GM21381 (cell line): ENCODE data around the gene SNTG2.

ENCODE experiments used
- ATAC-seq: cut with Tn5 transposase; IDR thresholded peaks from one replicate; pipeline ENCODE4 v1.9.1; 2021; ENCODE audit warnings: mild to moderate bottlenecking, moderate library complexity; ENCODE audit not compliant: unreplicated experiment

Gene SNTG2

GRCh38 chr2:926259-926793, 24.3 kb upstream of the SNTG2 start:
- no peak for ATAC-seq

DNA sequence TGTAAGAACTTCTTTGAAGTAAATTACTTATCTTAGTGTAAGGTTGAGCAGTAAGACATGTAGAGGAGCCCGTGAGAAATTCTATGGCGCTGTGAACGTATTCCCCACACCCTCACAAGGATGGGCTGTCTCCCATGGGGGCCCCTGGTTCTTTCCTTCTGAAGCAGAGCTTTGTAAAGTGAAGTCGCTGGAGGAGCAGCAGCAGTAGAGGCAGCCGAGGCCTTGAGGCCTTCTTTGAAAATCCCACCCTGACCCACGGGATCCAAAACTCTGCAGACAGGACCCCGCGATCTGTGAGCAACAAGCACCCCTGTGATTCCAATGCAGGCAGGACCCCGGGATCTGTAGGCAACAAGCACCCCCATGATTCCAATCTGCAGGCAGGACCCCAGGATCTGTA, 23.8 kb upstream of the SNTG2 start:
- ATAC-seq = no peak

- ATAC-seq = no peak
Observed at GRCh38 chr2:929011-929735, 21.5 kb upstream of the SNTG2 start.

DNA sequence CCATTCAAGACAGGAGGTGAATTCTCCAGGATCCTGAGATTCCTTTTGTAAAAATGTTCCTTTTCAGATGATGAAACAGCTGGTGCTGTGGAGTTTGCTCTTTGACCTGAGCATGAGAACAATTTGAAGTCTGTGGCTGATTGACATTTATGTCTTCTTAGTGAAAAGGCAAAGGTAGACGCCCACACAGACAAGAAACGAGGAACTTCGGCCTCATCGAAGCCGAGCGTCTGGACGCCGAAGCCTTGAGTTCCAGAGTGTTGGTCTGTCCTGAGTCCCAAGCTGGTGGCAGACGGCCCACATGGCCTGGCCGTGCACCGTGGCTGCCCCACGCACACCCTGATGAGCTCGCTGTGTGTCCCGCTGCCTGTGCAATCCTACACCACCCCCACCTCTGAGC, 20.7 kb upstream of the SNTG2 start:
- ATAC-seq = no peak

DNA sequence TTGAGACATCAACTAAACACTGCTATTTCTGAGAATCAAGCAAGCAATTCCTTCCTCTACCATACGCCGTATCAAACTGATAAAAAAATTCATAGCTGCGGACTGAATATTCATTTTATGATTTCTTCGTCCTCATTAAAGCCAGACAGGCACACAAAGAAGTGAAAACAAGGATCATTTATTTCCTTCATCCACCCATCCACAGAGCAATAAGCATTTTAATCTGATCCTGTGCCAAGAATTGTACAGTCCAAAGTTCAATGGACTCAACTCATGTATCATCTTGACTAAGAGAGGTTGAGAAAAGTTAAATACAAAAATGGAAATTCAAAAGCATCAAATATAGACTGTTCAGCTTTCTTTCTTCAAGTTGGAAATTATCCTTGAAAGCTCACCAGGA, 19.7 kb upstream of the SNTG2 start:
- ATAC-seq = no peak

- ATAC-seq = no peak
Observed at GRCh38 chr2:932320-933115, 18.1 kb upstream of the SNTG2 start.

DNA sequence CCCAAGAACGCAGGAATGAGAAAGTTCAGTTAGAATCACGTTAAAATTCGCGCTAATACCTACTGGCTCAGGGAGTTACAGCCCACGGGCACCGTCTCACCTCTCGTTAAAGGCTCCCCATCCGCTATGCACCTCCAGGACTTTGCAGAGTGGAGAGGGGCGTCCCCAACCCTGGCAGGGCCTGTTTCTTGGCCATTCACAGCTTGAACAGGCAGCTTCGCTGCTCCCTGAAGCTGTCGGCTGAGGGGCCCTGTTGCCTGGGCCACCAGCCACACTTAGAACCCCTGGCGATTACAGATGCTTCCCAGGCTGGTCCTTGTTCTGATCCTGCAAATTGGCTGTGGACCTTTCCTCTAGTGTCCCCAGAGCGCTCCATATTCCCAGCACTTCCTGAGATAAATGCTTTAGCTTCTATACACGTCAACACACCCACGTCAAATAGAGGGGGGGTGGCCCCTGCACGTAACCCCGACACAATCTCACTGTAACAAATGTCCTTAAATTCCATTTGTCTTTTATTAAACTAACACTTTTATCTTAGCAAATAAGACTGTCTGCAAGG, 16.8 kb upstream of the SNTG2 start:
- no peak for ATAC-seq

GRCh38 chr2:937530-937929, 13.1 kb upstream of the SNTG2 start:
- ATAC-seq = no peak

DNA sequence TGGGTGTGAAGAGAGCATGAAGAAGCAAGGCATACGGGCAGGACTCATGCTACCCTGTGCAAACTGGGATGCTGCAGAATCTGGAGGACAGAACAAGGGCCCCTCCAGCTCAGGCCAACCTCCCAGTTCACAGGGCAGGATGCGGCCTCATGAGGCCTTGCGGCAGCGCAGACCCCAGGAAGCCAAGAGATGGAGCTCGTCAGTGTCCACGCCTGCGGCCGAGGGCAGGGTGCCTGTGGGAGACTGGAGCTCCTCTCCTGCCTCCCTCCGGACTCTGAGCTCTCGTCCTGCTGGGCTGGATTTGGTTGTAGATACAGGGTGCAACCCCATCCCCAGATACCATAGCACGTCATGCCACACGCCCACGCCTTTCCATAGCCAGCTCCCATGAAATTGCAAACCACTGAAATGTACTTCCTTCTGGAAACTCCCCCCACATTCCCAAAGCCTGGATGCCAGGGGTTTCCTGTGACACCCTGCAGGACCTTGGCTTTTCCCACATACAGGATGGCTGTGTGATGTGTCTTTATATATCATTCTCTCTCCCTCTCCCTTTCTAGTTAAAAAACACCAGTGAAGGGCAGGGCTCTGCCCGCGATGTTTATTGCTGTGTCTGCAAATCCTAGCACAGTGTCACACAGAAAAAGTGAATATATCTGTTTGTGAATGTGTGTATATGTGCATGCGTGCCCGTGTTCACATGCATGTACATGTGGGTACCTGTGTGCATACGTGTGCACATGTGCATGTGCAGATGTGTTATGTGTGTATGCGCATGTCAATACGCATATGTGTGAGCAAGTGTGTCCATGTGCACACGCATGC, 12.3 kb upstream of the SNTG2 start:
- ATAC-seq = no peak

DNA sequence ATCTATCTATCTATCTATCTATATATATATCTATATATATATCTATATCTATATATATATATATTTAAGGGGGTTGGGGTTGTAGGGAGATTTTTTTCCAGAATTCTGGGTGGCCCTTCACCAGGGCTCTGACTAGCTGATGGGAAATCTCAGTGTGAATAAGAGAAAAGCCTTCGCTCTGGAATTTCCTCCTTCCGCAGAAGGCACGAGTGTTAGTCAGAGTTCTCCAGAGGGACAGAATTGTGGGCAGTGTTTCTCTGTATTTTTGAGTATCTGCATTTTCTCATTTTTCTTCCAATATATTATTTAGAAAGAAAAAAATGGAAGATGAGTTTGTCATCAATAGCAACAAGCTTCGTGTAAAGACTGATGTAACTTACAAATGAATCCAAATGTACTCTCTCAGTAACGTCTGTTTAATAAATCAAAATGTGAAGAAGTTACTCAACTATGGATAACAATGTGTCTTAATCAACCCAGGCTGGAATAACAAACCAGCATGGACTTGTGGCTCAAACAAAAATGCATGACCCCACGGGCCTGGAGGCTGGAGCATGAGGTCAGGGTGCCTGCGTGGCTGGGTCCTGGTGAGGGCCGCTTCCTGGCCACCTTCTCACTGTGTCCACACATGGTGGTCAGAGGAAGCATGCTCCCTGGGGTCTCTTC, 10.6 kb upstream of the SNTG2 start:
- ATAC-seq = no peak

GRCh38 chr2:941871-942270, 8.8 kb upstream of the SNTG2 start:
- no peak for ATAC-seq

DNA sequence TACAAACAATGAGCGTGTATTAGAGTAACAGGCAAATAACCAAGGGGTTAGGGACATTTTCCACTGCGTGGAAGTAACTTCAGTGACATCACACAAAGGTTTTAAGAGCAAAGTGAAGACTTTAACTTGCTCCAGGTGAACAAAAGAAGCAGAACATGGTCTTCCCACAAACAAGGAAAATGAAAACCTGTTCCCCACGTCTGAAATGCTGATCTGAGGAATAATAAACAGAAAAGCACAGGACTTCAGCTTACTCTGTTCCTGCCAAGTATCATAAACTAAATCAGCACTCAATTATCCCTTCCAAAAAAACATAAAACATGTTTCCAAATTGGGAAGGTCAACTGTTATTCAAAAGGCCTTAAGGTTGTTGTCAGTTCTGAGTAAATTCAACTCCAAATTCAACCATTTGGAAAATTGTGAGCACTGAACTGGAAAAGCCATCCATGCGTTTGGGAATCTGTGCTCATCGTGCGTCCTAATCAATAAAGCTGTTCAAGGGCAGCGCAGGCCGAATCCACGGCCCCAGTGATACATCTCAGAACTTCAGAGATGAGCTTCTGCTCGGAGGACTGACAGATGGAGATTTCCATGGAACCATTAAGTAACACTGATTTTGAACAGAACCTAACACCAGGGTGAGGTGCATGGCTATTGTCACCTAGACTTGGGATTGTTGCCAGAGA, 7.7 kb upstream of the SNTG2 start:
- no peak for ATAC-seq

DNA sequence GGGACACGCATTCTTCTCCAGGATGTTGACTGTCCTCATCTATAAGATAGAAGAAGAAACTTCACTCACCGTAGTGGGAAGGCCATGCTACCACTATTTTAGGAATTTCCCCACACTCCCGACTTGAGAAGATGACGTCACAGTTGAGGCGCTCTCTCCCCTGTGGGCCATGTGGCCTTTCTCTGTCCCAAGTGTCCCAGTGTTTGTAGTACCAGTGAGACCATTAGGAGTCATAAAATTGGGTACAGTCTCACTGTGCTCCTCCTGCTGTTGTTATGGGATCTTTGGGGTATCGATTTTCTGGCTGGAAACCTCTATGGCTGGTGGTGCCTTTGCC, 7.2 kb upstream of the SNTG2 start:
- ATAC-seq = no peak

- no peak for ATAC-seq
Observed at GRCh38 chr2:943821-944220, 6.8 kb upstream of the SNTG2 start.

- no peak for ATAC-seq
Observed at GRCh38 chr2:944693-945092, 6.0 kb upstream of the SNTG2 start.

- no peak for ATAC-seq
Observed at GRCh38 chr2:945104-945503, 5.5 kb upstream of the SNTG2 start.

GRCh38 chr2:946073-946948, 4.3 kb upstream of the SNTG2 start:
- peak; percentile 64 for ATAC-seq

GRCh38 chr2:949384-950079, 1.1 kb upstream of the SNTG2 start:
- no peak for ATAC-seq
